MM.1S (cell line): ENCODE results near the gene CENPM.

Experiments used
- EZH2 ChIP-seq: fragments of 300-600 bp; sonication (generic); optimal IDR thresholded peaks from 2 replicates; pipeline ENCODE3; 2017; ENCODE audit warnings: low read depth, mild to moderate bottlenecking, antibody characterized with exemption, low read length, mixed read lengths
- EZH2phosphoT487 ChIP-seq: fragments of 300-600 bp; sonication (generic); IDR thresholded peaks from 2 replicates; pipeline ENCODE4 v1.6.1; 2018; ENCODE audit warnings: antibody characterized with exemption, low read length

- TF ChIP-seq EZH2 (no peak), EZH2phosphoT487 (no peak)
Measured at GRCh38 chr22:41991111-41991510, 44.2 kb upstream of the CENPM start.
